ENCODE results near the gene C3orf62.
"Not testable (repeated sequence)": the region's sequence is repeated elsewhere in the genome, so short reads cannot be mapped to it uniquely, and the experiment has no call there.

The C3orf62 gene

DNA sequence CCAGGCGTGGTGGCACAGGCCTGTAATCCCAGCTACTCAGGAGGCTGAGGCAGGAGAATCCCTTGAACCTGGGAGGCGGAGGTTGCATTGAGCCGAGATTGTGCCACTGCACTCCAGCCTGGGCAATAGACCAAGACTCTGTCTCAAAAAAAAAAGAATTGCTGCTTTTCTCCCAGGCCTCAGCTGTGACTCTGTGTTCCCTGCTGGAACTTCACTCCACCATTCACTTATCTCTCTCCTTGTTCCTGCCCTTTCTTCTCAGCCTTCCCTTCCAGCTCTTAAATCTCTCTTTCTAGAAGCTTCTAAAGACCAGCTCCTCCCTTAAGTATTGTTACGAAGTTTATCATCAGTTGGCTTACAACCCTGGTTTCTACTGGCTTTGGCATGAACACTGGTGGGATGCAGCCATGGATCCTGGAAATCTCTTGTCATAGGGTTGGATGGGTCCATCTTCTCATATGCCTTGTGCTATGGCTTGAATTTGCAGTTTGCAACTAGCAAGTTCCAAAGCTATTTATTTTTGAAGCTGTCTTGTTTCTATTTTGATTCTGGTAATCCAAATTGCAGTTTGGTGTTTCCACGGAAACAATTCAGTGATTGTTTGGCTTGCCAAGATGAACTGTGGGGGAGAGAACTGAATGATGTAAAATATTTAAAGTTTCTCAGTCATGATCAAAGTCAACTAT is 10.5 kb downstream of the C3orf62 start:
- DNase-seq = no peak

DNA sequence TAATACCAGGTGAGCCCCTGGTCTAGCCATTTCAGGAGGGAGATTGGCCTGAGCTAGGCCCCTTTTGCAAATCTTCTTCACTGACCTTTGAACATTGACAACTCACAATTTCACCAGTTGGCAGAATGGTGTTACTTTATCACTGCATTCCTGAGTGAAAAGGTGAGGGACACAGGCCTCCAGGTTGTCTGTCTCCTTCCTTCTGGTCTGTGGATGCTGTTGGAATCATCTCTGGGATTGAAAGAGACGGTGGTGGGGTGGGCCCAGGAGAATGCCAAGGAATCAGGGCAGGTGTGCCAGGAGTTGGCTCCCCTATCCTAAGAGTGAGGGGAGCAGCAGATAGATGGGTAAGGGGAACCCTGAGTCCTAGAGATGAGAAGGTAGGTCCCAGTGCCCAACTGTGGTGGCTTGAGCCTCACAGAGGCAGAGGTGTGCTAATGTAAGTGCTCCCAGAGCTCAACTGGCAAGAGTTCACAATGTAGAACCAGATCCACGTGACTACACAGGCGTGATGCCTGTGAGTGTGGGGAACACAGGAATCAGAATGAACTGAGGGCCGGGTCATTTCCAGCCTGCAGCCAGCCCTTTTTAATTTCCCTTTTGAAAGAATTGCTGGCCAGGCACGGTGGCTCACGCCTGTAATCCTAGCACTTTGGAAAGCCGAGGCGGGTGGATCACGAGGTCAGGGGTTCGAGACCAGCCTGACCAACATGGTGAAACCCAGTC is 11.2 kb downstream of the C3orf62 start:
- no peak for DNase-seq

DNA sequence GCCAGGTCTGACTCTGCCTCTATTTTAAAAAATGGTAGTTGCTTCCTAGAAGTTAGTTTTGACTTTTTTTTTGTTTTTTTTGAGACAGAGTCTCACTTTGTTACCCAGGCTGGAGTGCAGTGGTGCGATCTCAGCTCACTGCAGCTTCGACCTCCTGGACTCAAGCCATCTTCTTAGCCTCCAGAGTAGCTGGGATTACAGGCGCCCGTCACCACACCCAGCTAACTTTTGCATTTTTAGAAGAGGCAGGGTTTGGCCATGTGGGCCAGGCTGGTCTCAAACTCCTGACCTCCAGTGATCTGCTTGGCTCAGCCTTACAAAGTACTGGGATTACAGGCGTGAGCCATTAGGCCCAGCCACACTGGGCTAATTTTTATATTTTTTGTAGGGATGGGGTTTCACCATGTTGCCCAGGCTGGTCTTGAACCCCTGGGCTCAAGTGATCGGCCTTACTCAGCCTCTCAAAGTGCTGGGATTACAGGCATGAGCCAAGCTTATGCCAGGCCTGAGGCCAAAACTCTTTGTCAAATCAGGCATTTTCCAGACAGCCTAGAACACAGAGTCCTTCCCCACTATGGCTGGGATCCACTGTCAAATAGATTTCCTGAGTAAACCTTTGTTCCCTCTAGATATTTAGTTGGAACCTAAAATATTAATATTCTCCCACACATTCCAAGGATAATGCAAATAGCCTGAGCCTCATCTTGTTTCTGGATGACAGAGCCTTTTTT is 13.7 kb downstream of the C3orf62 start:
- DNase-seq = no peak

DNA sequence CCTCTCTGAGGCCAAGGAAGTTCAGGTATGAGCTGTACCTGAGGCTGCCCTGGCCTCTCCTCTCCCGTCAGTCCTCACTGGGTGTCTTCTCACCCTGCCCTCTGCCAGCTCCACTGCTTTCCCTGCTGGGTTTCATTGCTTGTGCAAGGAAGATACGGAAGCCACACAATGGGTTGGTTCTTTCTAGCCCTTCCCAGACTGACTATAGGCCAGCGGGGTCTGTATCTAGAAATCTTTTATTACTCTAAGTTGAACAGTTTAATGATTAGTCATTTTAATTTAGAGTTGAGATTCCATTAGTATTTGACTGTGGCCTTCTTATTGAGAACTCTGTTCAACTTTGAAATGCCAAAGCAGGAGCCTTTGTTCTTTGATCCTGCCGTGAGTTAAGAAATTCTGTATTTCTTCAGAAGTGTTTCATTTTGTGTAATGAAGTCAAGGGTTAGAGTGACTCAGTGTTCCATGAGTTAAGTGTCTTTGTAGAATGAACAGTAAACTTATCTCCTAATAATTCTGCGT is 16.2 kb downstream of the C3orf62 start:
- no peak for DNase-seq

DNA sequence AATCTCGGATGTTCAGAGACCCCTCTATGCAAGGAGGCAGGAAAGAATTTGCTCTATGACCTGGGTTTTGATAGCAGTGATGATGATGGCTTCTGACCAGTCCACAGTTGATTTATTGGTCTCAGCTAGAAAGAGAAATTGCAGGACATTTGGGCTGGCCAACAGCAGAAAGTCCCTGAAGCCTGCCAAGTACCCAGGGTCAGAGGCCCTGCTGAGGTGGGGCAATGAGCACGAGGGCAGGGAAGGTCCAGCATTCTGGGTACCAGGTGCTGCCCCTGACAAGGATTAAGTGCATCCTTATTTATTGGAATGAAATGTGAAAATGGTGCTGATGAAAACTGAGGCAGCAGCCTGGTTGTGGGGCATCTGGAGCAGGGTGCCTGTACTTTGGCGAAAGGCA is 19.8 kb downstream of the C3orf62 start:
- DNase-seq = no peak

DNA sequence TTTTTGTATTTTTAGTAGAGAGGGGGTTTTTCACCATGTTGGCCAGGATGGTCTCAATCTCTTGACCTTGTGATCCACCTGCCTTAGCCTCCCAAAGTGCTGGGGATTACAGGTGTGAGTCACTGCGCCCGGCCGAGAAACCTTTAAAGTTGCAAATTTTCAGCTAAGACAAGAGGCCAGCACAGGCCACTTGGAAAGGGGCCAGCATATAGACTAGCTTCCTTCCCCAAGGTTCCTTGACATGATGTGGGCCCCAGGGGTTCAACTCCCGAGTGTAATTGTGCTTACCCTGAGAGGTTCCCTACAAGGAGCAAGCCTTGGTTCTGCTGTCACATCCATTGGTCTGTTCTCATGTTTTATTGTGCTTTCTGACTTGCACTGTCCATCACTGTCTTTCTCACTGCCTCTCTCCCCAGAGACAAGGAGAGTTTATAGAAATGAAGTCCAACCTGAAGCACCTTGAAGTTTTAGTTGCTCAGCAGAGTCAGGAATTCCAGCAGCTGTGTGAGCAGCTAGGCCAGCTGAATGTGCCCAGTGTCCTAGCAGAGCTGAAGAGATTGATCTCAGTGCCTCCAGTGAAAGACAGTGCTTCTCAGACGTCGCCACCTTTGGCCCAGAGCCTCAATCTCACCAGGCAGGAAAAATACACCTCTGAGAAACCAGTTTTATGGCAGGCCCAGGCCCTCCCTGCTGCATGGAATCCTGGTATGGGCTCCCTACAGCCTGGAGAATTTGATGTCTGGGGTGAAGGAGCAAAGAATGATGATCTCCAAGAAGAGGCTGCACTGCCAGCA is 21.1 kb downstream of the C3orf62 start:
- DNase-seq = no peak

DNA sequence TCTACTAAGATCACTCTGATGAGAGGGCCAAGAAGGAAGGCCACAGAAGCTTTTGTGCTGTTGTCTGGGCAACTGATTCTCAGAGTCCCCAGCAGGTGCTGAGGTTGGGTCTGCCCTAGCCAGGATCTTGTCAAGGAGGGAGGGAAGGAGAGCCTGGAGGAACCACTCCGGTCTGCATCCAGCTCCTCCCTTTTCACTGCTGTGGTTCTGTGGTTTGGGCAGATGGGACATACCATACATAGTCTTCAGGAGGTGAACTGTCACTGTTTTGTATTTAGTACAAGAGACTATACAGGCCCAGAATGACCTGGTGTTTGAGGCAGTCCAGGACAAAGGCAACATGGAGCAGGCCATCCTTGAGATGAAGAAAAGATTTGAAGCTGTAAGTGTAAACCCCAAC is 21.9 kb downstream of the C3orf62 start:
- DNase-seq = no peak

DNA sequence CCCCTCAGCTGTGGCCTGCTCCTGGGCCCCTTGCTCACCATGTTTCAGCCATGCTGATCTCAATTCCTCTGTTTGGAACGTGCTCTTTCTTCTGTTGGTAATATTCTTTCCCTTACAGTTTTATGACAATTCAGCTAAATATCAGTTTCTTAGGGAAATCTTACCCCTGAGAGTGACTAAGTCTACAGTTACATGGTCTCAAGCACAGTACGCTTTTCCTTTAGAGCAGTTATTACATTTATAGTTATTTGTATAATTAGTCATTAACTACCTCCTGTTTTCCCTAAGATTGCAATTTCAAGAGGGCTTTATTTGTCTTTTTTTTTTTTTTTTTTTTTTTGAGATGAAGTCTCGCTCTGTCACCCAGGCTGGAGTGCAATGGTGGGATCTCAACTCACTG is 23.5 kb downstream of the C3orf62 start:
- DNase-seq = no peak

DNA sequence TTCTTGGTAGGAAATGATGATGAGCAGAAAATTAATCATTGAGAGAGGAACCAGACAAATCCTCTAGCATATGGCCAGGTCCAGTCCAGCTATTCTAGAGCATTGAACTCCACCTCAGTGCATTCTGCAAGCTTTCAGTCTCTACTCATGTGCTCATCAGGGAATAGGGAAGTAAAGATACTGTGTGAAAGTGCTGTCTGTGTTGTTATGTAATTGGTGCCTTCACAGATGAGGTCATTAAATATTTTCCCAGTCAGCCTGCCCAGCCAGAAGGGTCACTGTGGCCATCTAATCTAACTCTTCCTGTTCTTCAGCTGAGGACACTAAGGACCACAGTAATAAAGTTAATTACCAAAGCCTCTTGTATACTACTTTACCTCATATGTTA is 28.2 kb downstream of the C3orf62 start:
- no peak for DNase-seq

DNA sequence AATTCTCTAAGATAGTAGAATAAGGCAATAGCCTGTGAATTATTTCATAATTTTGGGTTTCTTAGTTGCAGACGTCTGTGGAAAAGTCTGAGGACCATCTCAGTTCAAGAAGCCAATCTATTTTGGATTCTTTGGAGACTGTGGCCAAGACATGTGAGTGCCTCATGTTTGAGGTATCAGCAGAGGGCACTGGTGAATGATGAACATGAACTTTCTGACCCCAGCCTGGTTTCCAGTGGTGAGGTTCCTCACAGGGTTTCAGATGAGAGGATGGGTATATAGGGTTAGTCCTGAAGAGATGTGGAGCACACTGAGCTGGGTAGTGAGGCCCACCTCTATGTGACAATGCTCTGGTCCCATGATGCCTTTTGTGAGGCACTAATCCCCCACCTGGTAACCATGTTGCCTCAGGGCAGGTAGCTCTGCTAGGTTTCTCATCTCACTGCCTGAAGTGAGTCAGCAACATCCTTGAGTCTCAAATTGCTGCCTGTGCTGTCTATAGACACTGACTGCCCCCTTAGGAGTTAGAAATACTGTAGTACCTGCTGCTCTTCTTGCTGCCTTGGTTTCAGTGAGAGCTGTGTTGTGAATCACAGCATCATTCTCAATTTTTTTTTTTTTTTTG is 32.3 kb downstream of the C3orf62 start:
- no peak for DNase-seq

DNA sequence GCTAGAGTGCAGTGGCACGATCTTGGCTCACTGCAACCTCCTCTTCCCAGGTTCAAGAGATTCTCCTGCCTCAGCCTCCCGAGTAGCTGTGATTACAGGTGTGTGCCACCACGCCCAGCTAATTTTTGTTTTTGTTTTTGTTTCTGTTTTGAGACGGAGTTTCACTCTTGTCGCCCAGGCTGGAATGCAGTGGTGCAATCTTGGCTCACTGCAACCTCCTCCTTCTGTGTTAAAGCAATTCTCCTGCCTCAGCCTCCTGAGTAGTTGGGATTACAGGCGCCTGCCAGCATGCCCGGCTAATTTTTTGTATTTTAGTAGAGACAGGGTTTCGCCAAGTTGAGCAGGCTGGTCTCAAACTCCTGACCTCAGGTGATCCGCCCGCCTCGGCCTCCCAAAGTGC is 36.9 kb downstream of the C3orf62 start:
- DNase-seq = not testable (repeated sequence)

DNA sequence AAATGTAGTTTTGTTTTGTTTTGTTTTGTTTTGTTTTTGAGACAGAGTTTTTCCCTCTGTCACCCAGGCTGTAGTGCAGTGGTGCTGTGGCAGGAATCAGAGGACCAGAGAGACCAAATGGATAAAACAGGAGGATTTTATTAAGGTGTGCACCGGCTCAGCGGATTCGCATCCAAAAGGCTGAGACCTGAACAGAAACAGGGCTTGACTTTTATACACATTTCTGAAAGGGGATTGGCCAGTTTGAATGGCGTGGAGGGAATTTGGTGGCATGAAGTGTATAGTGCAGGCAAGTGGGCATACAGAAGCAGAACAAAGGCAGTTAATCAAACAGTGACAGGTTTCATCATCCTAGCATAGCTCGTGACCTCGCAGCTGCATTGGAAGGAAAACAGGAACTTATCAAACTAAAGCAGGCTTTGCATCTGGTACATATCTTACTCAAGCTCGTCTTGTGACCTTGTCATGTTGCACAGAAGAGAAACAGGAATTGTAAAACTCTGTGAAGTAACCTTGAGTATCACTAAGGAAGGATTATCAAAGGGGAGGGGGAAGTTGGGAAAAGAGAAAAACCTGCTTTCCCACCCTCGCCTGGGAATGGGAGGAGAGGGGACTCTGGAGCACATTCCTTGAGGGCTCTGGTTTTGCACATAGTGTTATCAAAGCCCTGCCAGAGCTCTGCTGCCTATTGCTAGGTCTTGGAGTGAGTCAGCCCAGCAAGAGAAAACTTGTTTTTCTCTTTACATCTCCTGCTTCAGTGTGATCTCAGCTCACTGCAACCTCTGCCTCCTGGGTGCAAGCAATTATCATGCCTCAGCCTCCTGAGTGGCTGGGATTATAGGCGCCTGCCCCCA is 38.5 kb downstream of the C3orf62 start:
- no peak for DNase-seq

DNA sequence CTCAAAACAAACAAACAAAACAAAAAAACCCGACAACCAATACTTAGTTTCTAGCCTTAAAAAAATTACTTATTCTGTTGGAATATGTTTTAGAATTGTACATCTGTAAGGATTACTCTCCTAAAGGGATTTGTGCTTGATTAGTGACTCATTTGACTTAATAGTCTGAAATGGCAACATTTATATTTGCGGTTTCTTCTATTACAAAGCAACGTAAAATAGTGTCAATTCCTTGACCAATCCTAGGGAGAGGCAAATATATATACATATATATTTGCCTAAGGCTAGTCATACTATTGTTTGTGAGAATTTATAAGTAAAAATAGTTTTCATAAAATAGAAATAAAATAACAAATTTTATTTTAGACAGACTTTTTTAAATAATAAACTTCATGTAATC is 39.7 kb downstream of the C3orf62 start:
- DNase-seq = no peak

DNA sequence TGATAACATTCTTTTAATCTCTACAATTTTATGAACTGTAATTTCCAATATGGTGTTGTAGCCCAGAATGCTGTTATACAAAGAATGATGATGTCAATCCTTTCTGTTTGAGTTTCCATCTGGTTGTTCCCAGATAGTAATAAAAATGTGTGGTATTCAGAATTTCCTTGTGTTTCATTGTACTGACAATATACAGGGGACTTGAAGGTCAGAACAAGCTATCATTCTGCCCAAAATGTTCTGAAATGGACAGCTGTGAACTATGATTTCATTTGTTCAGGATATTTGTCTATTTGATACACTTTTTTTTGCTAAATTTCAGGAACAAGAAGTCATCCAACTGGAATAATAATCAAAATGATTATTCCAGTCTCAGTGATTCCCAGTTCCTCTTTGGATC is 40.8 kb downstream of the C3orf62 start:
- DNase-seq = no peak

DNA sequence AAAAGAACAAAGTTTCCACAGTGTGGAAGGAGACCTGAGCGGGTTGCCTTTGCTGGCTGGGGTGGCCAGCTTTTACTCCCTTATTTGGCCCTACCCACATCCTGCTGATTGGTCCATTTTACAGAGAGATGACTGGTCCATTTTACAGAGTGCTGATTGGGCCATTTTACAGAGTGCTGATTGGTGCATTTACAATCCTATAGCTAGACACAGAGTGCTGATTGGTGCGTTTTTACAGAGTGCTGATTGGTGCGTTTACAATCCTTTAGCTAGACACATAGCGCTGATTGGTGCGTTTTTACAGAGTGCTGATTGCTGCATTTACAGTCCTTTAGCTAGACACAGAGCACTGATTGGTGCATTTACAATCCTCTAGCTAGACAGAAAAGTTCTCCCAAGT is 48.2 kb downstream of the C3orf62 start:
- DNase-seq = not testable (repeated sequence)

DNA sequence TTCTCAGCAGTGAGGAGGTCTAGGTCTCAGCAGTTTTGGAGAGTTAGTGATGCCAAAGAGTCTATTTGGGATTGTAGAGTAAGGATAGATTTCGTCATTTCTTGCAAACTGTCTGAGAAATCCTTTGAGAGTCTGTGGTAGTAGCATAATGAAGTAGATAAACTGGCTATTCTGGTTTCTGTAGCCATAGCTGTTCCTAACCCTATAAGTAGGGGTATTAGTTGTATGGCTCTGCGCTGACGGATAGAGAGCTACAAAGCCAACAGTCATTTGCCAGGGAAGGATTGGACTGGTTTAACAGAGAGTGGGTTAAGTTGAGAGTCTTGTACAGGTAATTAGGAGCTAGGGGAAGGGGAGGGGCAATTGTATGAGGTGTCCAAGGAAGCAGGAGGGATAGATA is 55.0 kb downstream of the C3orf62 start:
- DNase-seq = no peak

DNA sequence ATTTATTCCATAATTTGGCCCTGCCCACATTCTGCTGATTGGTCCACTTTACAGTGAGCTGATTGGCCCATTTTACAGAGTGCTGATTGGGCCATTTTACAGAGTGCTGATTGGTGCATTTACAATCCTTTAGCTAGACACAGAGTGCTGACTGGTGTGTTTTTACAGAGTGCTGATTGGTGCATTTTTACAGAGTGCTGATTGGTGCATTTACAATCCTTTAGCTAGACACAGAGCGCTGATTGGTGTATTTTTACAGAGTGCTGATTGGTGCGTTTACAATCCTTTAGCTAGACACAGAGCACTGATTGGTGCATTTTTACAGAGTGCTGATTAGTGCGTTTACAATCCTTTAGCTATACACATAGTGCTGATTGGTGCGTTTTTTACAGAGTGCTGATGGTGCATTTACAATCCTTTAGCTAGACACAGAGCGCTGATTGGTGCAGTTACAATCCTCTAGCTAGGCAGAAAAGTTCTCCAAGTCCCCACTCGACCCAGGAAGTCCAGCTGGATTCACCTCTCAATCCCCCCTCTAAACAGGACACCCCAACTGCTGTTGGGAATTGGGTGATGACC is 56.0 kb downstream of the C3orf62 start:
- not testable (repeated sequence) for DNase-seq

DNA sequence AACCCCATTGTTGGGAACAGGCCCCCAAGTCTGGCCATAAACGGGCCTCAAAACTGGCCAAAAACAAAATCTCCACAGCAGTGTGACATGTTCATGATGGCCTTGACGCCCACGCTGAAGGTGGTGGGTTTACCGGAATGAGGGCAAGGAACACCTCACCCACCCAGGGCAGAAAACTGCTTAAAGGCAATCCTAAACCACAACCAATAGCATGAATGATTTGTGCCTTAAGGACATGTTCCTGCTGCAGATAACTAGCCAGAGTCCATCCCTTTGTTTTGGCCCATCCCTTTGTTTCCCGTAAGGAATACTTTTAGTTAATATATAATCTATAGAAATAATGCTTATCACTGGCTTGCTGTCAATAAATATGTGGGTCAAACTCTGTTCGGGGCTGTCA is 57.9 kb downstream of the C3orf62 start:
- DNase-seq = no peak

Data from NCI-H1930 (cell line).